GM23338 (cell line): ENCODE results near the gene DYRK1A.

Experiments used
- CREB1 ChIP-seq: fragments of 250-450 bp; sonication (Bioruptor Pico); IDR thresholded peaks from 2 replicates; pipeline ENCODE4 v1.5.0; 2020; ENCODE audit warnings: low read depth, mild to moderate bottlenecking, moderate library complexity
- CTCF ChIP-seq, 2 experiments: fragments of 200-600 bp in 1 of 2; sonication (generic) in 1 of 2; conservative IDR thresholded peaks; 2 replicates each; pipeline versions ENCODE4 v1.5.1 to v1.6.1; 2016 to 2017; ENCODE audit warnings: antibody characterized with exemption in 2 of 2, low read depth in 2 of 2, mild to moderate bottlenecking in 2 of 2, moderate library complexity in 1 of 2
- EZH2 ChIP-seq: fragments of 200-600 bp; sonication (generic); IDR thresholded peaks from one replicate; pipeline ENCODE4 v1.8.0; 2017; ENCODE audit warnings: antibody characterized with exemption, mild to moderate bottlenecking, low read depth; ENCODE audit not compliant: unreplicated experiment
- EZH2phosphoT487 ChIP-seq: fragments of 200-600 bp; sonication (generic); IDR thresholded peaks from one replicate; pipeline ENCODE4 v1.8.1; 2018; ENCODE audit warnings: antibody characterized with exemption; ENCODE audit not compliant: unreplicated experiment
- JUNB ChIP-seq: IDR thresholded peaks from one replicate; pipeline ENCODE4 v1.6.1; 2016; ENCODE audit warnings: antibody characterized with exemption; ENCODE audit not compliant: unreplicated experiment
- NANOG ChIP-seq: IDR thresholded peaks from 2 replicates; pipeline ENCODE4 v1.6.1; 2016; ENCODE audit warnings: antibody characterized with exemption, borderline replicate concordance
- POLR2AphosphoS5 ChIP-seq: IDR thresholded peaks from 2 replicates; pipeline ENCODE4 v1.6.1; 2016; ENCODE audit warnings: antibody characterized with exemption, low read depth
- REST ChIP-seq: IDR thresholded peaks from one replicate; pipeline ENCODE4 v1.6.1; 2018; ENCODE audit warnings: antibody characterized with exemption; ENCODE audit not compliant: unreplicated experiment
- STAT1 ChIP-seq: IDR thresholded peaks from one replicate; pipeline ENCODE4 v1.6.1; 2016; ENCODE audit warnings: antibody characterized with exemption; ENCODE audit not compliant: unreplicated experiment
- ZNF114 ChIP-seq: fragments of 250-450 bp; sonication (Bioruptor Pico); IDR thresholded peaks from 2 replicates; pipeline ENCODE4 v1.5.0; 2020; ENCODE audit warnings: mild to moderate bottlenecking, moderate library complexity
- ZNF331 ChIP-seq: fragments of 250-450 bp; sonication (Bioruptor Pico); IDR thresholded peaks from 2 replicates; pipeline ENCODE4 v1.5.0; 2020; ENCODE audit warnings: low read depth, mild to moderate bottlenecking, moderate library complexity

DNA sequence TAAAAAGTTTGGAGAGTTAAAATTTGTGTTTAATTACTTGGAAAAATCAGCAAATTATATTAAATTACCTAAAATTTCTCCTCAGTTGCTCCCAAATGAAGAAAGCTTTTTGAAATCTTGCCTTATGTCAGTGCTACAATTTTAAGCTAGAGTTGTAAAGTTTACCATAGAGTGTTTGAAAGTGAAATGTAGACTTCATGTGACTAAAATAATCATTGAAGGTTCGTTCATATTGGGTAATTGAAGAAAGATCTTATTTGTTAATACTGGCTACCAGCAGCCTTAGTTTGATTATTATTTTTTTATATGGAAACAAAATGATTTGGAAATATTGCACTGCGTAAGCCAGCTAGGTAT, 4.4 kb downstream of the DYRK1A start:
- TF ChIP-seq NANOG: no peak
- TF ChIP-seq EZH2phosphoT487: no peak
- TF ChIP-seq CTCF (conservative IDR thresholded peaks at IDR 0.05; ENCODE audit: low read depth in 2 of 2): no peak
- no peak for TF ChIP-seq EZH2
- no peak for TF ChIP-seq POLR2AphosphoS5
- no peak for TF ChIP-seq JUNB
- TF ChIP-seq ZNF114 (CRISPR knock-in tag): no peak
- no peak for TF ChIP-seq STAT1
- TF ChIP-seq REST: no peak
- no peak for TF ChIP-seq ZNF331
- no peak for TF ChIP-seq CREB1 (CRISPR knock-in tag)
